ENCODE results near the gene TCF7L1. TPM values are rescaled to one million over a fixed set of nuclear protein-coding genes. Genes with fewer than 3 reads are reported as not detected.
"Not testable (repeated sequence)": the region's sequence is repeated elsewhere in the genome, so short reads cannot be mapped to it uniquely, and the experiment has no call there.

Gene TCF7L1
- total RNA-seq, 2 experiments from 2014 or later: 0.07 TPM; not detected in 1

- POLR2A ChIA-PET; H3K9me3 Mint-ChIP-seq (ENCODE audit: low read depth); H3K27ac Mint-ChIP-seq; H3K27me3 Mint-ChIP-seq; DNase-seq; H3K4me1 Mint-ChIP-seq; CTCF ChIA-PET; H3K36me3 Mint-ChIP-seq (ENCODE audit: low read depth); intact Hi-C loops (cut with DNase I, micrococcal nuclease); ATAC-seq; H3K4me3 Mint-ChIP-seq: not testable (repeated sequence)
These were observed 21.9 kb downstream of the TCF7L1 start for GRCh38 chr2:85155082-85155481.

- ChIA-PET POLR2A (no interaction called here), CTCF (no interaction called here)
- Mint-ChIP-seq H3K9me3 (ENCODE audit: low read depth) (no peaks in the 10 kb centered on the region), H3K4me1 (no peaks in the 10 kb centered on the region), H3K27me3 (no peaks in the 10 kb centered on the region), H3K4me3 (no peak overlapping the region), H3K36me3 (ENCODE audit: low read depth) (no peaks in the 10 kb centered on the region), H3K27ac (no peak overlapping the region)
- no peak for DNase-seq
- intact Hi-C loops (cut with DNase I, micrococcal nuclease): no loop called here
- no peak for ATAC-seq
These were observed 23.0 kb downstream of the TCF7L1 start for GRCh38 chr2:85156153-85156552.

DNA sequence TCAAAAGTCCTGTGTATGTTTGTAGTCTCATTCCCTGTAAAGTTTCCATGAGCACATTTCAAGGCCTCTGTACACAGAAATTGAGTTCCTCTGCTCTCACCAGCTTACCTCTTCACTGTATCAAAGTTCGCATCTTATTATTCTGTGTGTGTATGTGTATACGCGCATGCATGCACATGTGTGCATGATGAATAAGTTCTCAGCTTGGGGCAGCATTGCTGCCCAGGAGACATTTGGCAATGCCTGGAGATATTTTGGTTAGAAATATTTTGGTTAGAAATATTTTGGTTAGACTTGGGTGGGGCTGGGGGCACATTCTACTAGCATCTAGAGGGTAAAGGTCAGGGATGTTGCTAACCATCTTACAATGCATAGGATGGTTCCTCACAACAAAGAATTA, 23.4 kb downstream of the TCF7L1 start:
- Mint-ChIP-seq H3K9me3 (ENCODE audit: low read depth) (no peaks in the 10 kb centered on the region), H3K4me3 (no peak overlapping the region), H3K36me3 (ENCODE audit: low read depth) (no peaks in the 10 kb centered on the region), H3K27me3 (no peaks in the 10 kb centered on the region), H3K27ac (no peak overlapping the region), H3K4me1 (no peaks in the 10 kb centered on the region)
- ChIA-PET POLR2A (no interaction called here), CTCF (no interaction called here)
- intact Hi-C loops (cut with DNase I, micrococcal nuclease): no loop called here
- ATAC-seq: no peak
- no peak for DNase-seq

- Mint-ChIP-seq H3K27ac (no peak overlapping the region), H3K4me1 (no peaks in the 10 kb centered on the region), H3K9me3 (ENCODE audit: low read depth) (no peaks in the 10 kb centered on the region), H3K36me3 (ENCODE audit: low read depth) (no peaks in the 10 kb centered on the region), H3K4me3 (no peak overlapping the region), H3K27me3 (no peaks in the 10 kb centered on the region)
- intact Hi-C loops (cut with DNase I, micrococcal nuclease): no loop called here
- ChIA-PET POLR2A (no interaction called here), CTCF (no interaction called here)
- ATAC-seq (no peak), DNase-seq (no peak)
These were observed 24.2 kb downstream of the TCF7L1 start for GRCh38 chr2:85157345-85157744.

DNA sequence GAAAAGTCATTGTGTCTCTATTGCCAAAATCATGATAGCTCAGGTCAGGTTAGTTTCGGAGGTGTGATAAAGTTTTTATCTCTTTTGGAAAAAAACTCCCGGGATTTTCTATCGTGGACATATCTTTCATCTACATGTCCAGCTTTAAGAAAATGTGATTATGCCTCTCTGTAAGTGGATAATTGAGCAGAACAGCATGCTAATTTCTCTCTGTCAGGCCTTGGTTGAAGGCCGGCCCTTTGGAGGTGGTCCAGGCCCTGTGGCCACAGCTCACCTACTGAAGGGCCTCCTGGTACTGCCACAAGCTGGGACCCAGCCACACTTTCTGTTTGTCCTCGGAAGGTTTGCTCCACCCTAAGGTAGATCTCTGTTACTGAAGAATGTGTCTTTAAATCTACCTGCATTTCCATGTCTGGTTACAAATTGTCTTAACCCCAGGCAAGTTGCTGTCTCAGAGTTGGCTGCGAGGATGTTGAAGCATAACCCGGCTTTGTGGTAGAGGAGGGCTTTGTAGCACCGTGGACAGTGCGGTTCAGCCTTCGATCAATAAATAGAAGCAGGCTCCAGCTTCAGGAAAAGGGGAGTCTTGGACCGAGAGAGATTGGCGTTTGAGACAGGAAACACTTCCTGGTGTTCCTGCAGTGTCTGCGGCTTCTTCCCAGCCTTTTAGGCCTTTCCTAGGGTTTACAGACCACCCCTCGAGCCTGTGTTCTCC, 25.5 kb downstream of the TCF7L1 start:
- Mint-ChIP-seq H3K27me3 (peaks cover under 1% of the 10 kb centered on the region), H3K36me3 (ENCODE audit: low read depth) (no peaks in the 10 kb centered on the region), H3K27ac (no peak overlapping the region), H3K4me3 (no peak overlapping the region), H3K4me1 (no peaks in the 10 kb centered on the region), H3K9me3 (ENCODE audit: low read depth) (no peaks in the 10 kb centered on the region)
- POLR2A ChIA-PET: no interaction called here
- ATAC-seq (no peak), DNase-seq (no peak)
- CTCF ChIA-PET: interaction anchor here (0.6 kb wide), 1 partner anchor 177 kb away, joined by 3 read pairs; no protein-coding TSS in a partner anchor
- intact Hi-C loops (cut with DNase I, micrococcal nuclease): no loop called here

GRCh38 chr2:85159589-85159988, 26.4 kb downstream of the TCF7L1 start:
- no peak for ATAC-seq
- Mint-ChIP-seq H3K27ac (no peak overlapping the region), H3K27me3 (peaks cover 2% of the 10 kb centered on the region), H3K4me1 (no peaks in the 10 kb centered on the region), H3K9me3 (ENCODE audit: low read depth) (no peaks in the 10 kb centered on the region), H3K4me3 (no peak overlapping the region), H3K36me3 (ENCODE audit: low read depth) (no peaks in the 10 kb centered on the region)
- no peak for DNase-seq
- CTCF ChIA-PET: interaction anchor here (0.6 kb wide), 1 partner anchor 177 kb away, joined by 3 read pairs; no protein-coding TSS in a partner anchor
- intact Hi-C loops (cut with DNase I, micrococcal nuclease): no loop called here
- POLR2A ChIA-PET: no interaction called here

DNA sequence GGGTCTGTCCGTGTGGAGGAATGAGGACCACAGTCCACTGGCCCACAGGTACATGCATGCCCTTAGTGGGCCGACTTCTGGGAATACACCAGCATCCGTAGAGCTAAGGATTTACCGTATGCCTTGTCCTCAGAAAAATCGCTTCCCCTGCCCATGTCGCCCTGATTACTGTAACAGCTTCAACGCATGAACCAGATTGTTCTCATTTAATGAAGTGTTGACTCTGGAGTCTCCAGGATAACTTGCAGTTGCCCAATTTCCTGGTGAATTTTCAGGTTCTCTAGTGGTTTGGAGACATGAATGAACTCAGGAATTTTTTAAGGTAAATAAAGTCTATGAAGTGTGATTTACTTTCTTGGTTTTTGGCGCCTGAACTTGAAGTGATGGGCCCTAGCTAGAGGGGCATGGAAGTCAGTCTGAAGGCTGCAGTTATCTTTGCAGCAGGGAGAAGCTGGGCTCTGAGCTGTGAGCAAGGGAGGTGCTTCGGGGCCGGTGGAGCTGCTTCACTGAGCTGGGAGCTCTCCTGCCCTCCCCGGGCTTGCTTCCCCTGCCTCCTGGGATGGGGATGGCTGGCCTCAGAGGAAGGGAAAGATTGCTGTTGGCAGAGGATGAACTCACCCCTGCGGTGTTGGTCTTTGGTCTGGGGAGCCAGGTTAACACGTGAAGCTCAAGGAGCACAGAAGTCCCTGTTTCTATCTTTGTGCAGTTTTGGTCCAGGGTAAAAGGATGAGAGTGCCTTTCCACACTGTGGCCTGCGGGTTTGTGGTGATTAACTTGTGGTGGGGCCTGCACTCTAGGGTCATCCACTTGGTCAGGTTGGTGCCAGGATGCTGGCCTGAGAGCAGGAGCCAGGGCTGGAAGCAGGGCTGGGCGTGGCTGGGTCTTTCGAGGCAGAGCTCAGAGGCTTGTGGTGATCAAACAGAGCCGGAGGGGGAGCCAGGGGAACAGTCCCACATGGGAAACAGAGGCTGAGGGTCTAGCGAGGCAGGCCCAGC, 28.1 kb downstream of the TCF7L1 start:
- Mint-ChIP-seq H3K9me3 (ENCODE audit: low read depth) (no peaks in the 10 kb centered on the region), H3K4me1 (no peaks in the 10 kb centered on the region), H3K27me3 (peaks cover 2% of the 10 kb centered on the region), H3K27ac (no peak overlapping the region), H3K4me3 (no peak overlapping the region), H3K36me3 (ENCODE audit: low read depth) (no peaks in the 10 kb centered on the region)
- no peak for ATAC-seq
- intact Hi-C loops (cut with DNase I, micrococcal nuclease): loop anchor here in 1 of 2 experiments (2.0 kb wide), 1 partner anchor 46 kb away; no protein-coding TSS in a partner anchor
- ChIA-PET POLR2A (no interaction called here), CTCF (interaction anchor here (0.6 to 1.2 kb wide), 2 partner anchors 137 to 316 kb away, joined by 3 read pairs; no protein-coding TSS in a partner anchor)
- DNase-seq: no peak

GRCh38 chr2:85162746-85163301, 29.6 kb downstream of the TCF7L1 start:
- no peaks in the 10 kb centered on the region for H3K9me3 Mint-ChIP-seq (ENCODE audit: low read depth)
- POLR2A ChIA-PET: no interaction called here
- intact Hi-C loops (cut with DNase I, micrococcal nuclease): no loop called here
- CTCF ChIA-PET: interaction anchor here (1.0 to 1.2 kb wide), 3 partner anchors 57 to 136 kb away, joined by 3 to 4 read pairs (median 3); no protein-coding TSS in a partner anchor
- no peak for DNase-seq
- H3K27me3 Mint-ChIP-seq: peaks cover 3% of the 10 kb centered on the region
- H3K36me3 Mint-ChIP-seq (ENCODE audit: low read depth): no peaks in the 10 kb centered on the region
- H3K27ac Mint-ChIP-seq: no peak overlapping the region
- no peak overlapping the region for H3K4me3 Mint-ChIP-seq
- H3K4me1 Mint-ChIP-seq: no peaks in the 10 kb centered on the region
- no peak for ATAC-seq

GRCh38 chr2:85163675-85164074, 30.5 kb downstream of the TCF7L1 start:
- Mint-ChIP-seq H3K36me3 (ENCODE audit: low read depth) (no peaks in the 10 kb centered on the region), H3K27me3 (peaks cover 5% of the 10 kb centered on the region)

DNA sequence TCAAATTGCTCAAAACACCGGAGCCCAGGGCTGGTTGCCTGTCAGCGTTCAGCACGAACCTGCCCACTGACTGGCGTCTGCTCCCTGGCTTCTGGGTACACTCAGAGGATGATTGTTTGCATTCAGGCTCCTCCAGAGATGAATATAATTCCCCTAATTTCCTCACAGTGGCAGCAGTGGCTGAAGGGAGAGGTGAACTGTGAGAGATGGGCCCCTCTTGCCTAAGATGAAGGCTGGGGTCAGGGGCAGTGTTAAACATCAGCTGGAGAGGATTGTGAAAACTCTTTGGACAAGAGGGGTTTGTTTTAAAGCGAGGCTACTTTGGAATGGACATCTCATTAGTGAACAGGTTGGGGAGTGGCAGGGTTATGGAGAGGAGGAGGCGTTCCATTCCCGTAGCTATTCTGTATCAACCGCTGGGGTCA, 31.0 kb downstream of the TCF7L1 start:
- CTCF ChIA-PET: interaction anchor here (0.7 kb wide), 1 partner anchor 991 kb away, joined by 4 read pairs; no protein-coding TSS in a partner anchor
- Mint-ChIP-seq H3K4me3 (no peak overlapping the region), H3K36me3 (ENCODE audit: low read depth) (no peaks in the 10 kb centered on the region), H3K9me3 (ENCODE audit: low read depth) (no peaks in the 10 kb centered on the region), H3K27me3 (peaks cover 5% of the 10 kb centered on the region), H3K4me1 (no peaks in the 10 kb centered on the region), H3K27ac (no peak overlapping the region)
- ATAC-seq (no peak), DNase-seq (no peak)
- POLR2A ChIA-PET: no interaction called here
- intact Hi-C loops (cut with DNase I, micrococcal nuclease): no loop called here

More at GRCh38 chr2:85163675-85164074, 30.5 kb downstream of the TCF7L1 start:
- no peak for DNase-seq
- Mint-ChIP-seq H3K4me3 (no peak overlapping the region), H3K27ac (no peak overlapping the region), H3K9me3 (ENCODE audit: low read depth) (no peaks in the 10 kb centered on the region), H3K4me1 (no peaks in the 10 kb centered on the region)
- ChIA-PET CTCF (interaction anchor here (0.7 to 1.0 kb wide), 2 partner anchors 22 to 83 kb away, joined by 4 read pairs; no protein-coding TSS in a partner anchor), POLR2A (no interaction called here)
- ATAC-seq: no peak
- intact Hi-C loops (cut with DNase I, micrococcal nuclease): no loop called here

GRCh38 chr2:85165088-85165690, 32.0 kb downstream of the TCF7L1 start:
- ATAC-seq (no peak), DNase-seq (no peak)
- intact Hi-C loops (cut with DNase I, micrococcal nuclease): no loop called here
- H3K4me1 Mint-ChIP-seq: no peaks in the 10 kb centered on the region
- peaks cover 5% of the 10 kb centered on the region for H3K27me3 Mint-ChIP-seq
- ChIA-PET CTCF (interaction anchor here (1.2 kb wide), 1 partner anchor 21 kb away, joined by 3 read pairs; no protein-coding TSS in a partner anchor), POLR2A (no interaction called here)
- no peak overlapping the region for H3K4me3 Mint-ChIP-seq
- no peak overlapping the region for H3K27ac Mint-ChIP-seq
- no peaks in the 10 kb centered on the region for H3K36me3 Mint-ChIP-seq (ENCODE audit: low read depth)
- H3K9me3 Mint-ChIP-seq (ENCODE audit: low read depth): no peaks in the 10 kb centered on the region

Data from activated CD4-positive, alpha-beta T cell treated with anti-CD3 and anti-CD28 coated beads for 36 hours (primary cell).